Transverse colon (tissue), 4 donors: ENCODE measurements around the gene RERG. TPM values are rescaled to one million over a fixed set of nuclear protein-coding genes. Genes with fewer than 3 reads are reported as not detected.
"Not testable (repeated sequence)": the region's sequence is repeated elsewhere in the genome, so short reads cannot be mapped to it uniquely, and the experiment has no call there.

ENCODE experiments used
- DNase-seq: peaks from one replicate; pipeline ENCODE4 v3.0.0-alpha.2; 2019
- H3K27ac ChIP-seq, 4 donors: fragments of 200-600 bp; sonication (generic); 2 replicates each; pipeline ENCODE4 v1.5.1; 2016 to 2018; ENCODE audit warnings: inconsistent platforms in 4 of 4
- H3K27me3 ChIP-seq: fragments of 200-600 bp; sonication (generic); 2 replicates; pipeline ENCODE4 v1.5.1; 2017; ENCODE audit warnings: inconsistent platforms
- H3K36me3 ChIP-seq, 4 donors: fragments of 200-600 bp; sonication (generic); 2 replicates each; pipeline ENCODE4 v1.5.1; 2017 to 2019; ENCODE audit warnings: inconsistent platforms in 4 of 4
- H3K4me1 ChIP-seq, 4 donors: fragments of 200-600 bp; sonication (generic); 2 replicates each; pipeline ENCODE4 v1.5.1; 2017 to 2020; ENCODE audit warnings: inconsistent platforms in 4 of 4
- H3K4me3 ChIP-seq, 4 donors: fragments of 200-600 bp; sonication (generic); 1 replicate in 1 of 4; 2 replicates in 3 of 4; pipeline versions ENCODE4 v1.5.1 to v1.6.1; 2017 to 2019; ENCODE audit warnings: inconsistent platforms in 4 of 4
- H3K9me3 ChIP-seq, 2 donors: fragments of 200-600 bp; sonication (generic); 2 replicates each; pipeline ENCODE4 v1.5.1; 2017 to 2019; ENCODE audit warnings: inconsistent platforms in 2 of 2
- CTCF ChIP-seq, 5 experiments: fragments of 200-600 bp in 3 of 5; fragments of 450-650 bp in 2 of 5; sonication (generic) in 3 of 5; IDR thresholded peaks; 1 replicate in 2 of 5; 2 replicates in 3 of 5; pipeline ENCODE4 v1.5.1; 2016 to 2017; ENCODE audit warnings: antibody characterized with exemption in 5 of 5, inconsistent platforms in 3 of 5, mild to moderate bottlenecking in 2 of 5, moderate library complexity in 1 of 5
- EP300 ChIP-seq: sonication (generic); formaldehyde crosslinking; IDR thresholded peaks from one replicate; pipeline ENCODE4 v1.6.1; 2017; ENCODE audit warnings: antibody characterized with exemption, low read depth
- POLR2A ChIP-seq: fragments of 450-650 bp; IDR thresholded peaks from one replicate; pipeline ENCODE4 v1.6.1; 2016; ENCODE audit warnings: antibody characterized with exemption, mild to moderate bottlenecking, moderate library complexity
- POLR2AphosphoS5 ChIP-seq, 3 donors: sonication (generic); formaldehyde crosslinking; IDR thresholded peaks; one replicate each; pipeline ENCODE4 v1.6.1; 2016; ENCODE audit warnings: antibody characterized with exemption in 3 of 3
- WGBS, 2 donors: methylation state at CpG; one replicate each; pipeline ENCODE4 v1.1.5; 2018; ENCODE audit warnings: low coverage in 1 of 2; 5-methylcytosine and 5-hydroxymethylcytosine counted together
- in situ Hi-C, 4 donors: fragments of 200-750 bp; cut with MboI; loops; one replicate each; pipeline versions ENCODE4 v1.15.0 to v1.15.1; 2017; ENCODE audit warnings: low sequenced_read_pairs in 3 of 4, low pct_ligation_motif_present in 1 of 4, low pct_unique_long_range_greater_than_20kb in 1 of 4
- intact Hi-C: fragments of 100-400 bp; cut with DNase I; formaldehyde crosslinking; loops from one replicate; pipeline ENCODE4 v1.15.1; 2023; ENCODE audit warnings: low total_unique reads
- total RNA-seq, 4 donors: library from RNA; depleted of rRNA; stranded (reverse); fragments of >200 nt; gene quantifications; one replicate each; pipeline ENCODE4 v1.1.0, GENCODE V29; 2016

Gene RERG
- total RNA-seq, 4 donors from 2014 or later = 3.6 to 12.6 (median 8.6) TPM

- intact Hi-C loops (no loop called here), in situ Hi-C loops (no loop called here)
- Histone ChIP-seq H3K27ac (no peak overlapping the region), H3K4me3 (no peak overlapping the region), H3K36me3 (no peaks in the 10 kb centered on the region), H3K27me3 (peaks cover 3% of the 10 kb centered on the region), H3K4me1 (peaks cover 0 to 4% (median 0%) of the 10 kb centered on the region in 4 donors), H3K9me3 (no peaks in the 10 kb centered on the region)
- DNase-seq = no peak
- no peak for TF ChIP-seq CTCF (IDR thresholded peaks at IDR 0.05)
- TF ChIP-seq POLR2AphosphoS5 (IDR thresholded peaks at IDR 0.05) = no peak
- TF ChIP-seq POLR2A = no peak
- TF ChIP-seq EP300 = no peak
Measured at GRCh38 chr12:15230137-15230536, 8.9 kb upstream of the RERG start.

GRCh38 chr12:15227004-15227679, 5.9 kb upstream of the RERG start:
- peak; percentile 42 for DNase-seq
- WGBS, 2 donors = 3 to 12% methylated on average over 4 to 5 of the region's 5 CpGs
- peaks cover 3% of the 10 kb centered on the region for H3K27me3 ChIP-seq
- H3K36me3 ChIP-seq = no peaks in the 10 kb centered on the region
- H3K4me3 ChIP-seq = no peak overlapping the region
- in situ Hi-C loops = loop anchor here in 2 of 4 donors (10.0 kb wide), 2 partner anchors 222 to 382 kb away; partner anchors contain the start of gene ART4 (in 2 of the 2)
- peaks cover 0 to 4% (median 0%) of the 10 kb centered on the region in 4 donors for H3K4me1 ChIP-seq
- TF ChIP-seq POLR2AphosphoS5 (IDR thresholded peaks at IDR 0.05) = peak in 1 of 3 donors; percentile 29
- no peak for TF ChIP-seq POLR2A
- peak; percentile 57 to 68 (median 60) for TF ChIP-seq CTCF (IDR thresholded peaks at IDR 0.05)
- intact Hi-C loops = no loop called here
- peak overlapping the region in 2 of 4 donors; percentile 26 to 29 for H3K27ac ChIP-seq
- no peaks in the 10 kb centered on the region for H3K9me3 ChIP-seq

- DNase-seq, H3K27me3 ChIP-seq, H3K9me3 ChIP-seq, H3K4me3 ChIP-seq, H3K36me3 ChIP-seq, intact Hi-C loops: not testable (repeated sequence)
- WGBS, 2 donors = 71 to 80% methylated on average over 1 to 3 of the region's 3 CpGs
- Histone ChIP-seq H3K27ac (peak overlapping the region in 1 of 4 donors; percentile 17), H3K4me1 (peaks cover 0 to 14% (median 8%) of the 10 kb centered on the region in 4 donors)
- in situ Hi-C loops = loop anchor here in 2 of 4 donors (10.0 kb wide), 2 partner anchors 221 to 381 kb away; partner anchors contain the start of gene ART4 (in 2 of the 2)
Measured at GRCh38 chr12:15225863-15226218, 4.6 kb upstream of the RERG start.

- WGBS, 2 donors = 67 to 80% methylated on average over 2 of the region's 2 CpGs
- Histone ChIP-seq H3K36me3 (no peaks in the 10 kb centered on the region), H3K9me3 (no peaks in the 10 kb centered on the region), H3K27ac (peak overlapping the region in 1 of 4 donors; percentile 25), H3K27me3 (peaks cover 10% of the 10 kb centered on the region), H3K4me3 (no peak overlapping the region), H3K4me1 (peaks cover 0 to 16% (median 10%) of the 10 kb centered on the region in 4 donors)
- no peak for TF ChIP-seq EP300
- TF ChIP-seq POLR2A = no peak
- no peak for TF ChIP-seq CTCF (IDR thresholded peaks at IDR 0.05)
- no peak for TF ChIP-seq POLR2AphosphoS5 (IDR thresholded peaks at IDR 0.05)
- intact Hi-C loops = no loop called here
- in situ Hi-C loops = loop anchor here in 2 of 4 donors (10.0 kb wide), 2 partner anchors 220 to 380 kb away; partner anchors contain the start of gene ART4 (in 2 of the 2)
- no peak for DNase-seq
Measured at GRCh38 chr12:15225136-15225862, 4.1 kb upstream of the RERG start.
